OCI-LY1 (cell line): Measurements from ENCODE around the gene SLC35F2.

Experiments used
- H2AFZ ChIP-seq: fragments of 200-600 bp; sonication (generic), shearing (Covaris generic); 2 replicates; pipeline ENCODE4 v1.6.0; 2014; ENCODE audit warnings: antibody characterized with exemption, mild to moderate bottlenecking, low read length
- H3F3A ChIP-seq: fragments of 200-600 bp; sonication (generic), shearing (Covaris generic); 2 replicates; pipeline ENCODE4 v1.6.0; 2014; ENCODE audit warnings: mild to moderate bottlenecking, antibody characterized with exemption, low read length, moderate library complexity; ENCODE audit not compliant: insufficient read depth
- H3K27ac ChIP-seq: fragments of 200-600 bp; sonication (generic); 2 replicates; pipeline ENCODE4 v1.5.1; 2014; ENCODE audit warnings: low read length, mixed run types, mild to moderate bottlenecking, low read depth; ENCODE audit not compliant: poor library complexity, severe bottlenecking
- H3K27me3 ChIP-seq: fragments of 200-600 bp; sonication (generic); 2 replicates; pipeline ENCODE4 v1.6.0; 2014; ENCODE audit warnings: antibody characterized with exemption, mild to moderate bottlenecking, low read length, moderate library complexity; ENCODE audit not compliant: insufficient read depth
- H3K36me3 ChIP-seq: fragments of 200-600 bp; sonication (generic); 2 replicates; pipeline ENCODE4 v1.6.1; 2014; ENCODE audit warnings: mild to moderate bottlenecking, antibody characterized with exemption, low read length, moderate library complexity, mixed read lengths; ENCODE audit not compliant: insufficient read depth
- H3K4me1 ChIP-seq: fragments of 200-600 bp; sonication (generic); 2 replicates; pipeline ENCODE4 v1.5.1; 2014; ENCODE audit warnings: mild to moderate bottlenecking, low read length, moderate library complexity; ENCODE audit not compliant: insufficient read depth, severe bottlenecking
- H3K4me2 ChIP-seq: fragments of 200-600 bp; sonication (generic), shearing (Covaris generic); 2 replicates; pipeline ENCODE4 v1.6.1; 2014; ENCODE audit warnings: low read length
- H3K4me3 ChIP-seq: fragments of 200-600 bp; sonication (generic); 2 replicates; pipeline ENCODE4 v1.5.1; 2014; ENCODE audit warnings: low read length, low read depth, mild to moderate bottlenecking, mixed read lengths; ENCODE audit not compliant: poor library complexity, severe bottlenecking
- H3K79me2 ChIP-seq: fragments of 200-600 bp; shearing (Covaris generic); 2 replicates; pipeline ENCODE4 v1.6.1; 2016; ENCODE audit warnings: mixed run types, low read length, mixed read lengths; ENCODE audit not compliant: insufficient read depth
- H3K9ac ChIP-seq: fragments of 200-600 bp; sonication (generic), shearing (Covaris generic); 2 replicates; pipeline ENCODE4 v1.6.1; 2014; ENCODE audit warnings: mild to moderate bottlenecking, low read length, mixed read lengths
- H3K9me2 ChIP-seq: fragments of 200-600 bp; sonication (generic), shearing (Covaris generic); 2 replicates; pipeline ENCODE4 v1.6.1; 2014; ENCODE audit warnings: low read depth, mild to moderate bottlenecking, low read length, mixed read lengths
- H3K9me3 ChIP-seq: fragments of 200-600 bp; shearing (Covaris generic); 2 replicates; pipeline ENCODE4 v1.6.1; 2014; ENCODE audit warnings: low read length, mixed read lengths
- H4K20me1 ChIP-seq: fragments of 200-600 bp; sonication (generic), shearing (Covaris generic); 2 replicates; pipeline ENCODE4 v1.6.0; 2016; ENCODE audit warnings: mild to moderate bottlenecking, low read length; ENCODE audit not compliant: insufficient read depth
- CTCF ChIP-seq: fragments of 200-600 bp; sonication (generic), shearing (Covaris generic); IDR thresholded peaks from 2 replicates; pipeline ENCODE4 v1.5.1; 2017; ENCODE audit warnings: mild to moderate bottlenecking, antibody characterized with exemption, low read length, moderate library complexity, mixed read lengths
- EZH2 ChIP-seq: fragments of 200-600 bp; sonication (generic), shearing (Covaris generic); IDR thresholded peaks from 2 replicates; pipeline ENCODE4 v1.8.0; 2017; ENCODE audit warnings: borderline replicate concordance, mixed run types, mild to moderate bottlenecking, antibody characterized with exemption, low read length, moderate library complexity, mixed read lengths

SLC35F2 gene

GRCh38 chr11:107848345-107848744 lies 10.2 kb downstream of the SLC35F2 start:
- peaks cover 7% of the 10 kb centered on the region for H3K36me3 ChIP-seq
- H3K9me2 ChIP-seq, result no peaks in the 10 kb centered on the region
- H3K4me2 ChIP-seq, result no peak overlapping the region
- H2AFZ ChIP-seq, result no peak overlapping the region
- H3K4me1 ChIP-seq, result peaks cover 13% of the 10 kb centered on the region
- no peaks in the 10 kb centered on the region for H3F3A ChIP-seq
- no peak for TF ChIP-seq CTCF
- no peak overlapping the region for H3K9ac ChIP-seq
- H4K20me1 ChIP-seq, result no peaks in the 10 kb centered on the region
- no peaks in the 10 kb centered on the region for H3K9me3 ChIP-seq
- H3K4me3 ChIP-seq, result no peak overlapping the region
- no peak overlapping the region for H3K27ac ChIP-seq
- peaks cover 50% of the 10 kb centered on the region for H3K79me2 ChIP-seq
- H3K27me3 ChIP-seq, result no peaks in the 10 kb centered on the region

DNA sequence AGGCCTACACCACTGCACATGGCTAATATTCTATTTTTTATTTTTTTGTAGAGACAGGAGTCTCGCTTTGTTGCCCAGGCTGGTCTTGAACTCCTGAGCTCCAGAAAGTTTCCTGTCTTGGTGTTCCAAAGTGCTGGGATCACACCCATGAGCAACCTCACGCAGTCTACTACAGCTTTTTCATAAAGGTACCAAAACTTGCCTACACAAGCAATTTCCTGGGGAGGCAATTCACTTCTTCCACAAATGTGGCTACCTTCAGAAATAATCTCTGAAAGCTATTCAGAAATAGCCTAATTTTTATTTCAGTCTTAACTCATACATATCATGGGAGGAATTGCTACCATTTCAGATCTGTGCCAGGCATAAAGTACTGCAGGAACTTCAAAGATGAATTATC lies 11.4 kb downstream of the SLC35F2 start:
- H3F3A ChIP-seq, result no peaks in the 10 kb centered on the region
- H3K36me3 ChIP-seq, result peaks cover 7% of the 10 kb centered on the region
- no peak overlapping the region for H3K27ac ChIP-seq
- H3K4me1 ChIP-seq, result peaks cover 13% of the 10 kb centered on the region
- TF ChIP-seq CTCF, result no peak
- no peak for TF ChIP-seq EZH2
- no peaks in the 10 kb centered on the region for H4K20me1 ChIP-seq
- H3K9me3 ChIP-seq, result no peaks in the 10 kb centered on the region
- H3K9me2 ChIP-seq, result no peaks in the 10 kb centered on the region
- no peak overlapping the region for H3K9ac ChIP-seq
- H2AFZ ChIP-seq, result no peak overlapping the region
- no peak overlapping the region for H3K4me2 ChIP-seq
- no peak overlapping the region for H3K4me3 ChIP-seq
- H3K27me3 ChIP-seq, result no peaks in the 10 kb centered on the region
- peaks cover 54% of the 10 kb centered on the region for H3K79me2 ChIP-seq

DNA sequence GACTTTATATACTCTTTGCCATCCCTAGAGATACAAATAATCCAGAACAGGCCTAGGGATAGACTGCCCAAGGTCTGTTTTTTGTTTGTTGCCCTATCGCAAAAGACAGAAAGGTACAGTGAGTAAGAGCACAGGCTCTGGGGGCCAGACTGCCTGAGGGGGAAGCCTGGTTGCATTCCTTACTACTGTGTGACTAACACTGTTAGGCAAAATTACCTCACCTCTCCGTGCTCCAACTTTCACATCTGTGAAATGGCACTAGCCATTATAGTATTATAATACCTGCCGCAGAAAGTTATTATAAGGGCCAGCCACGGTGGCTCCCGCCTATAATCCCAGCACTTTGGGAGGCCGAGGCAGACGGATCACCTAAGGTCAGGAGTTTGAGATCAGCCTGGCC lies 14.5 kb downstream of the SLC35F2 start:
- H3K4me2 ChIP-seq, result no peak overlapping the region
- no peak overlapping the region for H3K4me3 ChIP-seq
- peaks cover 29% of the 10 kb centered on the region for H3K4me1 ChIP-seq
- H3K27ac ChIP-seq, result no peak overlapping the region
- H2AFZ ChIP-seq, result no peak overlapping the region
- no peaks in the 10 kb centered on the region for H3K9me3 ChIP-seq
- no peaks in the 10 kb centered on the region for H4K20me1 ChIP-seq
- H3K9ac ChIP-seq, result no peak overlapping the region
- no peak for TF ChIP-seq EZH2
- TF ChIP-seq CTCF, result no peak
- H3K36me3 ChIP-seq, result peaks cover 7% of the 10 kb centered on the region
- H3K27me3 ChIP-seq, result no peaks in the 10 kb centered on the region
- peaks cover 53% of the 10 kb centered on the region for H3K79me2 ChIP-seq
- no peaks in the 10 kb centered on the region for H3K9me2 ChIP-seq
- H3F3A ChIP-seq, result no peaks in the 10 kb centered on the region
